SK-N-MC (cell line): ENCODE results near the gene SCN11A.

Experiments
- EZH2 ChIP-seq: fragments of 200-600 bp; sonication (generic); IDR thresholded peaks from one replicate; pipeline ENCODE4 v1.6.1; 2017; ENCODE audit warnings: antibody characterized with exemption
- FOXP2 ChIP-seq: optimal IDR thresholded peaks from 2 replicates; pipeline ENCODE3; 2011; ENCODE audit warnings: mild to moderate bottlenecking, moderate library complexity; ENCODE audit not compliant: insufficient read depth; ENCODE audit errors: extremely low read length, control extremely low read depth
- POLR2AphosphoS5 ChIP-seq: IDR thresholded peaks from 2 replicates; pipeline ENCODE4 v1.6.1; 2012; ENCODE audit warnings: mild to moderate bottlenecking, low read depth, low read length, borderline replicate concordance

- TF ChIP-seq POLR2AphosphoS5 (no peak), EZH2 (no peak), FOXP2 (no peak)
Measured at GRCh38 chr3:39005295-39005694, 46.4 kb downstream of the SCN11A start.
